ENCODE results near the gene FBXO45.

FBXO45 gene

DNA sequence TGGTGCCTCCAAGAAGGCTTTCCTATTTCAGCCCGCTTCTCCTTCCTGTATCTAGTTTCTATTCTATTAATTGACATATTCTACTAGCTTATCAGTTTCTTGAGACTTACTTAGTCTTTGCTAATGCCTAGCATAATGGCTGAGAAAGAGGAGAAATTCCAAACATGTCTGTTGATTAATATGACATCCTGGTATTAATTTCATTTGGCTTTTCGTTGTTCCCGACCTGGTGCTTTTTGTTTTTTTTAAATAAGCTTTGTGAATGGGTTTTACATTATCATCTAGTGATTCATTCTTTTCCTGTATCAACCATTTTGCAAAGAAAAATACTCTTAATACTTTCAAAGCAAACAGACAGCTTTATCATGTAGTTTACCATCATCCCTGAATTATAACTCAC, 13.2 kb upstream of the FBXO45 start:
- Histone ChIP-seq H3K4me3 (ENCODE audit: low read length, poor library complexity, severe bottlenecking) (no peak overlapping the region), H3K79me2 (ENCODE audit: insufficient read depth, low read length) (no peaks in the 10 kb centered on the region), H3K4me2 (ENCODE audit: low read depth, low read length, poor library complexity, severe bottlenecking) (no peak overlapping the region), H4K20me1 (ENCODE audit: insufficient read depth, low read length, poor library complexity, severe bottlenecking) (no peaks in the 10 kb centered on the region), H3K9me3 (ENCODE audit: insufficient read depth, low read depth, low read length) (peaks cover 3% of the 10 kb centered on the region; the same call in 1 of the 2 replicates), H3K4me1 (ENCODE audit: insufficient read depth, low read length, poor library complexity, severe bottlenecking) (no peaks in the 10 kb centered on the region), H3K9me2 (replicated peaks; ENCODE audit: low read depth, low read length) (no peaks in the 10 kb centered on the region), H2AFZ (ENCODE audit: low read length) (no peak overlapping the region), H3F3A (ENCODE audit: low read depth) (no peaks in the 10 kb centered on the region), H3K36me3 (ENCODE audit: insufficient read depth, low read length) (no peaks in the 10 kb centered on the region), H3K9ac (ENCODE audit: low read depth, low read length, poor library complexity, severe bottlenecking) (no peak overlapping the region), H3K27me3 (ENCODE audit: insufficient read depth, low read length, poor library complexity, severe bottlenecking) (no peaks in the 10 kb centered on the region)
- TF ChIP-seq CTCF (conservative IDR thresholded peaks at IDR 0.05; ENCODE audit: low read length) (no peak), EZH2phosphoT487 (IDR thresholded peaks at IDR 0.05; ENCODE audit: borderline replicate concordance) (no peak)

GRCh38 chr3:196557236-196557635, 11.2 kb upstream of the FBXO45 start:
- no peaks in the 10 kb centered on the region for H3K27me3 ChIP-seq (ENCODE audit: insufficient read depth, low read length, poor library complexity, severe bottlenecking)
- no peak for TF ChIP-seq CTCF (conservative IDR thresholded peaks at IDR 0.05; ENCODE audit: low read length)
- no peak for TF ChIP-seq EZH2phosphoT487 (IDR thresholded peaks at IDR 0.05; ENCODE audit: borderline replicate concordance)
- no peak overlapping the region for H3K4me2 ChIP-seq (ENCODE audit: low read depth, low read length, poor library complexity, severe bottlenecking)
- no peak overlapping the region for H3K9ac ChIP-seq (ENCODE audit: low read depth, low read length, poor library complexity, severe bottlenecking)
- no peaks in the 10 kb centered on the region for H3K36me3 ChIP-seq (ENCODE audit: insufficient read depth, low read length)
- H3K4me3 ChIP-seq (ENCODE audit: low read length, poor library complexity, severe bottlenecking) = no peak overlapping the region
- H3K4me1 ChIP-seq (ENCODE audit: insufficient read depth, low read length, poor library complexity, severe bottlenecking) = no peaks in the 10 kb centered on the region
- no peaks in the 10 kb centered on the region for H3K79me2 ChIP-seq (ENCODE audit: insufficient read depth, low read length)
- no peaks in the 10 kb centered on the region for H3K9me2 ChIP-seq (replicated peaks; ENCODE audit: low read depth, low read length)
- no peaks in the 10 kb centered on the region for H3K9me3 ChIP-seq (ENCODE audit: insufficient read depth, low read depth, low read length)
- H4K20me1 ChIP-seq (ENCODE audit: insufficient read depth, low read length, poor library complexity, severe bottlenecking) = no peaks in the 10 kb centered on the region
- H2AFZ ChIP-seq (ENCODE audit: low read length) = no peak overlapping the region
- H3F3A ChIP-seq (ENCODE audit: low read depth) = no peaks in the 10 kb centered on the region

- H4K20me1 ChIP-seq (ENCODE audit: insufficient read depth, low read length, poor library complexity, severe bottlenecking) = no peaks in the 10 kb centered on the region
- H3K9ac ChIP-seq (ENCODE audit: low read depth, low read length, poor library complexity, severe bottlenecking) = no peak overlapping the region
- H2AFZ ChIP-seq (ENCODE audit: low read length) = no peak overlapping the region
- H3K4me3 ChIP-seq (ENCODE audit: low read length, poor library complexity, severe bottlenecking) = no peak overlapping the region
- no peaks in the 10 kb centered on the region for H3K9me3 ChIP-seq (ENCODE audit: insufficient read depth, low read depth, low read length)
- no peaks in the 10 kb centered on the region for H3F3A ChIP-seq (ENCODE audit: low read depth)
- H3K4me1 ChIP-seq (ENCODE audit: insufficient read depth, low read length, poor library complexity, severe bottlenecking) = peaks cover 5% of the 10 kb centered on the region
- H3K79me2 ChIP-seq (ENCODE audit: insufficient read depth, low read length) = peaks cover 9% of the 10 kb centered on the region
- H3K4me2 ChIP-seq (ENCODE audit: low read depth, low read length, poor library complexity, severe bottlenecking) = no peak overlapping the region
- no peaks in the 10 kb centered on the region for H3K27me3 ChIP-seq (ENCODE audit: insufficient read depth, low read length, poor library complexity, severe bottlenecking)
- no peaks in the 10 kb centered on the region for H3K36me3 ChIP-seq (ENCODE audit: insufficient read depth, low read length)
- TF ChIP-seq EZH2phosphoT487 (IDR thresholded peaks at IDR 0.05; ENCODE audit: borderline replicate concordance) (no peak), CTCF (conservative IDR thresholded peaks at IDR 0.05; ENCODE audit: low read length) (no peak)
- no peaks in the 10 kb centered on the region for H3K9me2 ChIP-seq (replicated peaks; ENCODE audit: low read depth, low read length)
Measured at GRCh38 chr3:196558476-196558875, 10.0 kb upstream of the FBXO45 start.
